AG10803 (cell line): ENCODE data around the gene RGMB.
A peak's percentile ranks its signal among the peaks of the same experiment; 100 is the strongest.
"Not testable (repeated sequence)": the region's sequence is repeated elsewhere in the genome, so short reads cannot be mapped to it uniquely, and the experiment has no call there.

Experiments used
- DNase-seq: peaks from one replicate; pipeline ENCODE4 v3.0.0; 2010; ENCODE audit warnings: low read depth
- H3K4me3 ChIP-seq: 2 replicates; pipeline ENCODE4 v1.5.1; 2011; ENCODE audit warnings: mild to moderate bottlenecking, low read length, control low read depth
- TF ChIP-seq, protein P1 (sequence below): conservative IDR thresholded peaks from 2 replicates; pipeline ENCODE4 v1.5.1; 2011; ENCODE audit warnings: mild to moderate bottlenecking, low read length, control low read depth, inconsistent platforms

The RGMB gene

DNA sequence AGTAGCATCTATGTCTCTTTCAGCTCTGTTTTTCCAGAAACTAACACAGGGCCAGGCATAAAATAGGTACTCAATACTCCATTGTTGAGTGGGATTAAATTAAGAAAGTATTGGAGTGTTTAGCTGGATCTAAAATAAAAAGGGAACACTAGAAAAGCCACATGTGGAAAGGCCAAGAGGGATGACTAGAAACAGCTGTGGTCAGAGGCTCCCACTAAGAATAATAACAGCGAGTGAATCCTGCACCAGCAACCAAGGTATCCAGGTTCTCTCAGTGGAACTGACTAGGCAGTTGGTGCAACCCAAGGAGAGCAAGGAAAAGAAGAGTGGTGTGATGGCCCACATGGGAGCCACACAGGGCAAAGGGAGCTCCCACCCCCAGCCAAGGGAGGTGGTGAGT, 31.5 kb upstream of the RGMB start:
- H3K4me3 ChIP-seq = no peak overlapping the region
- no peak for DNase-seq
- TF ChIP-seq, protein P1, sequence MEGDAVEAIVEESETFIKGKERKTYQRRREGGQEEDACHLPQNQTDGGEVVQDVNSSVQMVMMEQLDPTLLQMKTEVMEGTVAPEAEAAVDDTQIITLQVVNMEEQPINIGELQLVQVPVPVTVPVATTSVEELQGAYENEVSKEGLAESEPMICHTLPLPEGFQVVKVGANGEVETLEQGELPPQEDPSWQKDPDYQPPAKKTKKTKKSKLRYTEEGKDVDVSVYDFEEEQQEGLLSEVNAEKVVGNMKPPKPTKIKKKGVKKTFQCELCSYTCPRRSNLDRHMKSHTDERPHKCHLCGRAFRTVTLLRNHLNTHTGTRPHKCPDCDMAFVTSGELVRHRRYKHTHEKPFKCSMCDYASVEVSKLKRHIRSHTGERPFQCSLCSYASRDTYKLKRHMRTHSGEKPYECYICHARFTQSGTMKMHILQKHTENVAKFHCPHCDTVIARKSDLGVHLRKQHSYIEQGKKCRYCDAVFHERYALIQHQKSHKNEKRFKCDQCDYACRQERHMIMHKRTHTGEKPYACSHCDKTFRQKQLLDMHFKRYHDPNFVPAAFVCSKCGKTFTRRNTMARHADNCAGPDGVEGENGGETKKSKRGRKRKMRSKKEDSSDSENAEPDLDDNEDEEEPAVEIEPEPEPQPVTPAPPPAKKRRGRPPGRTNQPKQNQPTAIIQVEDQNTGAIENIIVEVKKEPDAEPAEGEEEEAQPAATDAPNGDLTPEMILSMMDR = no peak

GRCh38 chr5:98742396-98743073, 30.9 kb upstream of the RGMB start:
- DNase-seq = no peak
- H3K4me3 ChIP-seq = no peak overlapping the region
- TF ChIP-seq, protein P1 = no peak

DNA sequence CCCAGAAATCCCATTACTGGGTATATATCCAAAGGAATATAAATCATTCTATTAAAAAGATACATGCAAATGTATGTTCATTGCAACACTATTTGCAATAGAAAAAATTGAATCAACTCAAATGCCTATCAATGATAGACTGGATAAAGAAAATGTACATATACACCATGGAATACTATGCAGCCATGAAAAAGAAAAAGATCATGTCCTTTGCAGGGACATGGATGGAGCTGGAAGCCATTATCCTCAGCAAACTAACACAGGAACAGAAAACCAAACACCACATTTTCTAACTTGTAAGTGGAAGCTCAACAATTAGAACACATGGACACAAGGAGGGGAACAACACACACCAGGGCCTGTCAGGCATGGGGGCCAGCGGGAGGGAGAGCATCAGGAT, 25.2 kb upstream of the RGMB start:
- H3K4me3 ChIP-seq, DNase-seq: not testable (repeated sequence)

DNA sequence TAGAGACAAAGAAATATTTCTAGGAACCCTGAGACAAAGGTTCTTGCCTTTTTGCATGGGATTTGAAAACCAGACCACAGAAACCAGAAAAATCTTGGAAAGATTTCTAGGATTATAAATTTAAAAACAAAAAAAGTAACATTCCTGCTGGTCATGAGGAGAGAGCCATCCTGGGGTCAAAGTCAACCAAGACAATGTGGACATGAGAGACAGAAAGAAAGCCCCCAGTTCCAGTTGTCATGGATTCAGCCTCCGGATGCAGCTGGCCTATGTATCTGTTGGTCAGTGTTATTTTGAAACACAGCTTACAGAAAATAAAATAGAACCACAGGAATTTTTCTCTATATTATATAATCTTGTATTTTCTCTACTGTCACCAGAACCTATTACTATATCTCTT, 24.4 kb upstream of the RGMB start:
- DNase-seq = peak; percentile 66
- TF ChIP-seq, protein P1 = no peak
- no peak overlapping the region for H3K4me3 ChIP-seq

- no peak overlapping the region for H3K4me3 ChIP-seq
- TF ChIP-seq, protein P1 = no peak; the same call in 1 of the 2 replicates
- DNase-seq = no peak
These were observed 22.8 kb upstream of the RGMB start for GRCh38 chr5:98750693-98751092.

DNA sequence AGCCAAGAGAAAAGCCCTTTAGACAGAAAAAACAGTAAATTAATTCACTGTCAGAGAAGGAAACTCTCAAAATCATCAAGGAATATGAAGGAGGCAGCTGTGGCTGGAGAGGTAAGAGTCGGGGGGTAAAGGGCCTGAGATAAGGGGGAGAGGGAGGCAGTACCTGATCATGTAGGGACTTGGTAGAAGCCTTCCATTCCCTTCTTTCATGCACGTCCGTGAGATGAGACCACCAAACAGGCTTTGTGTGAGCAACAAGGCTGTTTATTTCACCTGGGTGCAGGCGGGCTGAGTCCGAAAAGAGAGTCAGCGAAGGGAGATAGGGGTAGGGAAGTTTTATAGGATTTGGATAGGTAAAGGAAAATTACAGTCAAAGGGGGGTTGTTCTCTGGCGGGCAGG, 21.1 kb upstream of the RGMB start:
- H3K4me3 ChIP-seq = not testable (repeated sequence)

DNA sequence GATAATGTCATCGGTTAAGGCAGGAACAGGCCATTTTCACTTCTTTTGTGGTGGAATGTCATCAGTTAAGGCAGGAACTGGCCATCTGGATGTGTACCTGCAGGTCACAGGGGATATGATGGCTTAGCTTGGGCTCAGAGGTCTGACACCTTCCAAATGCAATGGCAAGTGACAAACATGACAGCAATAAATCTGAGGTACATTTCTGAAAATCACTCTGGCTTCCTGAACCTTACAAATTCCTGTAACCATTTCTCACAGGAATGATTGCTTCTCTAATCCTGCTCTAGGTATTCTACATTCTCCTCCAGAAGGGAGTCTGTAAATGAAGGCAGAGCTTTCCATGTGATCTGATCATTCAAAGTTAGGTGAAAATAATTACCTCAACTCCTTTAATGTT, 20.7 kb upstream of the RGMB start:
- not testable (repeated sequence) for H3K4me3 ChIP-seq, DNase-seq

More for the DNA sequence above, 21.1 kb upstream of the RGMB start:
- not testable (repeated sequence) for DNase-seq

GRCh38 chr5:98753507-98753906, 20.0 kb upstream of the RGMB start:
- no peak for DNase-seq
- H3K4me3 ChIP-seq = no peak overlapping the region
- TF ChIP-seq, protein P1 = no peak

- DNase-seq = peak; percentile 84
- TF ChIP-seq, protein P1 = no peak
- H3K4me3 ChIP-seq = no peak overlapping the region
These were observed 18.1 kb upstream of the RGMB start for GRCh38 chr5:98755406-98755805.
